ENCODE data around the gene SIDT1.

SIDT1 gene

GRCh38 chr3:113537155-113537554 lies 4.8 kb downstream of the SIDT1 start:
- no peak for DNase-seq (ENCODE audit: low read depth, low spot score)
- no peak overlapping the region for H3K4me3 ChIP-seq (ENCODE audit: low read length)

- no peak overlapping the region for H3K4me3 ChIP-seq (ENCODE audit: low read length)
- DNase-seq (ENCODE audit: low read depth, low spot score): no peak
These were observed 9.2 kb downstream of the SIDT1 start for GRCh38 chr3:113541519-113541918.

GRCh38 chr3:113545594-113545993 lies 13.2 kb downstream of the SIDT1 start:
- H3K4me3 ChIP-seq (ENCODE audit: low read length): no peak overlapping the region
- no peak for DNase-seq (ENCODE audit: low read depth, low spot score)

- no peak overlapping the region for H3K4me3 ChIP-seq (ENCODE audit: low read length)
- DNase-seq (ENCODE audit: low read depth, low spot score): no peak
These were observed 14.1 kb downstream of the SIDT1 start for GRCh38 chr3:113546414-113546893.

- no peak for DNase-seq (ENCODE audit: low read depth, low spot score)
These were observed 16.1 kb downstream of the SIDT1 start for GRCh38 chr3:113548501-113548900.

GRCh38 chr3:113551820-113552219 lies 19.5 kb downstream of the SIDT1 start:
- no peak for DNase-seq (ENCODE audit: low read depth, low spot score)
- H3K4me3 ChIP-seq (ENCODE audit: low read length): no peak overlapping the region

More at GRCh38 chr3:113548501-113548900, 16.1 kb downstream of the SIDT1 start:
- no peak overlapping the region for H3K4me3 ChIP-seq (ENCODE audit: low read length)

- no peak overlapping the region for H3K4me3 ChIP-seq (ENCODE audit: low read length)
- DNase-seq (ENCODE audit: low read depth, low spot score): no peak
These were observed 20.5 kb downstream of the SIDT1 start for GRCh38 chr3:113552851-113553250.

GRCh38 chr3:113555138-113555537 lies 22.8 kb downstream of the SIDT1 start:
- DNase-seq (ENCODE audit: low read depth, low spot score): no peak
- H3K4me3 ChIP-seq (ENCODE audit: low read length): no peak overlapping the region

GRCh38 chr3:113556316-113556945 lies 24.1 kb downstream of the SIDT1 start:
- no peak for DNase-seq (ENCODE audit: low read depth, low spot score)
- H3K4me3 ChIP-seq (ENCODE audit: low read length): no peak overlapping the region

- no peak overlapping the region for H3K4me3 ChIP-seq (ENCODE audit: low read length)
- no peak for DNase-seq (ENCODE audit: low read depth, low spot score)
These were observed 24.6 kb downstream of the SIDT1 start for GRCh38 chr3:113556946-113557335.

GRCh38 chr3:113557374-113557773 lies 25.0 kb downstream of the SIDT1 start:
- H3K4me3 ChIP-seq (ENCODE audit: low read length): no peak overlapping the region
- DNase-seq (ENCODE audit: low read depth, low spot score): no peak

GRCh38 chr3:113559009-113559408 lies 26.7 kb downstream of the SIDT1 start:
- DNase-seq (ENCODE audit: low read depth, low spot score): no peak
- H3K4me3 ChIP-seq (ENCODE audit: low read length): no peak overlapping the region

- DNase-seq (ENCODE audit: low read depth, low spot score): no peak
- no peak overlapping the region for H3K4me3 ChIP-seq (ENCODE audit: low read length)
These were observed 27.9 kb downstream of the SIDT1 start for GRCh38 chr3:113560271-113560670.

- peak; percentile 17 for DNase-seq (ENCODE audit: low read depth, low spot score)
- H3K4me3 ChIP-seq (ENCODE audit: low read length): no peak overlapping the region
These were observed 28.7 kb downstream of the SIDT1 start for GRCh38 chr3:113560831-113561623.

GRCh38 chr3:113565555-113565954 lies 33.2 kb downstream of the SIDT1 start:
- no peak for DNase-seq (ENCODE audit: low read depth, low spot score)
- no peak overlapping the region for H3K4me3 ChIP-seq (ENCODE audit: low read length)

GRCh38 chr3:113570158-113570557 lies 37.8 kb downstream of the SIDT1 start:
- no peak for DNase-seq (ENCODE audit: low read depth, low spot score)
- H3K4me3 ChIP-seq (ENCODE audit: low read length): no peak overlapping the region

- DNase-seq (ENCODE audit: low read depth, low spot score): no peak
- H3K4me3 ChIP-seq (ENCODE audit: low read length): no peak overlapping the region
These were observed 39.0 kb downstream of the SIDT1 start for GRCh38 chr3:113571360-113571759.

GRCh38 chr3:113573728-113574127 lies 41.4 kb downstream of the SIDT1 start:
- no peak for DNase-seq (ENCODE audit: low read depth, low spot score)
- no peak overlapping the region for H3K4me3 ChIP-seq (ENCODE audit: low read length)

- no peak overlapping the region for H3K4me3 ChIP-seq (ENCODE audit: low read length)
- DNase-seq (ENCODE audit: low read depth, low spot score): no peak
These were observed 41.9 kb downstream of the SIDT1 start for GRCh38 chr3:113574213-113574612.

- no peak for DNase-seq (ENCODE audit: low read depth, low spot score)
- H3K4me3 ChIP-seq (ENCODE audit: low read length): no peak overlapping the region
These were observed 42.9 kb downstream of the SIDT1 start for GRCh38 chr3:113575206-113575605.

GRCh38 chr3:113585228-113585627 lies 52.9 kb downstream of the SIDT1 start:
- H3K4me3 ChIP-seq (ENCODE audit: low read length): no peak overlapping the region
- DNase-seq (ENCODE audit: low read depth, low spot score): no peak
